GM18511 (cell line): Measurements from ENCODE around the gene LIN37.
"Not testable (repeated sequence)": the region's sequence is repeated elsewhere in the genome, so short reads cannot be mapped to it uniquely, and the experiment has no call there.

Experiments
- ATAC-seq: cut with Tn5 transposase; IDR thresholded peaks from one replicate; pipeline ENCODE4 v1.9.1; 2021; ENCODE audit warnings: mild to moderate bottlenecking, moderate library complexity; ENCODE audit not compliant: unreplicated experiment

Gene LIN37

GRCh38 chr19:35772362-35772761, 24.0 kb downstream of the LIN37 start:
- not testable (repeated sequence) for ATAC-seq

- ATAC-seq: no peak
These were observed 24.8 kb downstream of the LIN37 start for GRCh38 chr19:35773020-35773806.

GRCh38 chr19:35774274-35775045, 26.1 kb downstream of the LIN37 start:
- no peak for ATAC-seq

- ATAC-seq: no peak
These were observed 26.6 kb downstream of the LIN37 start for GRCh38 chr19:35775046-35775297.

- ATAC-seq: peak; percentile 96
These were observed 27.1 kb downstream of the LIN37 start, which contains the start of gene ARHGAP33 for GRCh38 chr19:35775298-35776101. TSS of gene ARHGAP33 (plus strand) at chr19:35775564. CDS start at chr19:35775659, 95 bp downstream.

- ATAC-seq: no peak
These were observed 27.9 kb downstream of the LIN37 start for GRCh38 chr19:35776102-35776788.

GRCh38 chr19:35777086-35777841, 28.9 kb downstream of the LIN37 start:
- no peak for ATAC-seq

GRCh38 chr19:35777961-35778360, 29.6 kb downstream of the LIN37 start:
- ATAC-seq: no peak

GRCh38 chr19:35779033-35779432, 30.7 kb downstream of the LIN37 start:
- no peak for ATAC-seq

- ATAC-seq: no peak
These were observed 31.7 kb downstream of the LIN37 start for GRCh38 chr19:35780058-35780457.

GRCh38 chr19:35780717-35781116, 32.3 kb downstream of the LIN37 start:
- ATAC-seq: no peak

- ATAC-seq: no peak
These were observed 33.3 kb downstream of the LIN37 start for GRCh38 chr19:35781650-35782049.

GRCh38 chr19:35782589-35782988, 34.2 kb downstream of the LIN37 start:
- ATAC-seq: no peak

- no peak for ATAC-seq
These were observed 35.4 kb downstream of the LIN37 start for GRCh38 chr19:35783469-35784434.

GRCh38 chr19:35784503-35785338, 36.3 kb downstream of the LIN37 start:
- ATAC-seq: no peak

- ATAC-seq: no peak
These were observed 36.9 kb downstream of the LIN37 start for GRCh38 chr19:35785339-35785627.

- ATAC-seq: no peak
These were observed 38.2 kb downstream of the LIN37 start for GRCh38 chr19:35786299-35787160.
